Hepatocyte (in vitro differentiated cells): ENCODE measurements around the gene DYRK3. TPM values are rescaled to one million over a fixed set of nuclear protein-coding genes. Genes with fewer than 3 reads are reported as not detected.

ENCODE experiments used
- DNase-seq: peaks from one replicate; pipeline ENCODE4 v3.0.0-alpha.2; 2016; ENCODE audit warnings: low spot score
- H2AFZ ChIP-seq: fragments of 200-600 bp; sonication (generic); 2 replicates; pipeline ENCODE4 v1.6.0; 2016; ENCODE audit warnings: antibody characterized with exemption, mild to moderate bottlenecking
- H3K27ac ChIP-seq: fragments of 200-600 bp; sonication (generic); 2 replicates; pipeline ENCODE4 v1.5.1; 2016; ENCODE audit warnings: mild to moderate bottlenecking
- H3K27me3 ChIP-seq: fragments of 200-600 bp; sonication (generic); 2 replicates; pipeline ENCODE4 v1.6.1; 2016
- H3K36me3 ChIP-seq: fragments of 200-600 bp; sonication (generic); replicated peaks from 2 replicates; pipeline ENCODE4 v1.5.1; 2016; ENCODE audit warnings: low read depth; ENCODE audit not compliant: insufficient read depth
- H3K4me1 ChIP-seq: fragments of 200-600 bp; sonication (generic); 2 replicates; pipeline ENCODE4 v1.5.1; 2016; ENCODE audit warnings: mild to moderate bottlenecking, moderate library complexity; ENCODE audit not compliant: insufficient read depth
- H3K4me2 ChIP-seq: fragments of 200-600 bp; sonication (generic); 2 replicates; pipeline ENCODE4 v1.6.0; 2016
- H3K4me3 ChIP-seq: fragments of 200-600 bp; sonication (generic); 2 replicates; pipeline ENCODE4 v1.5.1; 2016; ENCODE audit warnings: mild to moderate bottlenecking
- H3K79me2 ChIP-seq: fragments of 200-600 bp; sonication (generic); 2 replicates; pipeline ENCODE4 v1.6.0; 2017; ENCODE audit warnings: mild to moderate bottlenecking
- H3K9me2 ChIP-seq: fragments of 200-600 bp; sonication (generic); replicated peaks from 2 replicates; pipeline ENCODE4 v1.6.0; 2017; ENCODE audit warnings: mild to moderate bottlenecking; ENCODE audit not compliant: insufficient read depth
- H3K9me3 ChIP-seq: fragments of 200-600 bp; sonication (generic); 2 replicates; pipeline ENCODE4 v1.5.1; 2016; ENCODE audit warnings: low read depth, mild to moderate bottlenecking
- H4K20me1 ChIP-seq: fragments of 200-600 bp; sonication (generic); 2 replicates; pipeline ENCODE4 v1.6.0; 2016; ENCODE audit warnings: mild to moderate bottlenecking; ENCODE audit not compliant: insufficient read depth, poor library complexity, severe bottlenecking
- EZH2 ChIP-seq: fragments of 200-600 bp; sonication (generic); IDR thresholded peaks from 2 replicates; pipeline ENCODE4 v1.6.1; 2016; ENCODE audit warnings: antibody characterized with exemption, mild to moderate bottlenecking, borderline replicate concordance
- EZH2phosphoT487 ChIP-seq: fragments of 200-600 bp; sonication (generic); IDR thresholded peaks from one replicate; pipeline ENCODE4 v1.6.1; 2018; ENCODE audit warnings: antibody characterized with exemption, mild to moderate bottlenecking, low read depth, moderate library complexity; ENCODE audit not compliant: unreplicated experiment, severe bottlenecking
- WGBS: methylation state at CpG from one replicate; pipeline ENCODE4 v1.1.6; 2016; ENCODE audit warnings: low lambda C conversion rate; ENCODE audit errors: missing lambda C conversion rate; 5-methylcytosine and 5-hydroxymethylcytosine counted together
- polyA plus RNA-seq: library from polyadenylated mRNA; unstranded; fragments of >200 nt; fragmentation: Nextera tagmentation; extraction: Ambion mirVana; gene quantifications from 2 replicates; pipeline ENCODE4 v1.2.1, GENCODE V29; 2016
- total RNA-seq: library from RNA; depleted of rRNA; stranded (reverse); fragments of >200 nt; gene quantifications from 2 replicates; pipeline ENCODE4 v1.2.3, GENCODE V29; 2014
- TF ChIP-seq, protein P1 (sequence below): fragments of 200-600 bp; sonication (generic); IDR thresholded peaks from 2 replicates; pipeline ENCODE4 v1.5.1; 2016; ENCODE audit warnings: antibody characterized with exemption, mild to moderate bottlenecking; ENCODE audit not compliant: poor library complexity

Gene DYRK3
- total and polyA plus RNA-seq, 2 experiments from 2014 or later: 5.8 to 6.2 TPM

DNA sequence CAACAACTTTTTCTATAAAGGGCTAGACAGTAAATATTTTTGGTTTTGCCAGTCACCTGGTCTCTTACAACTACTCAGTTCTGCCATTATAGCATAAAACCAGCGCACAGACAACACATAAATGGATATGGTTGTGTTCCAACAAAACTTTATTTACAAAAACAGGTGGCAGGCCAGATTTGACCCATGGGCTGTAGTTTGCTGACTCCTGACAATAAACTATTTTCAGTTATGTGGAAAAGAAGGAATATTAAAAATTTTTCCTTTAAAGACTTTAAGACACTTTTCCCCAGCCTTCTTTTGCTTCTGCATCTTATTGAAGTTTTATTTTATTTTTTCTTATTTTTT lies 39.0 kb upstream of the DYRK3 start:
- Histone ChIP-seq H3K4me1 (no peaks in the 10 kb centered on the region), H3K27ac (no peak overlapping the region), H3K79me2 (no peaks in the 10 kb centered on the region), H4K20me1 (no peaks in the 10 kb centered on the region), H3K27me3 (no peaks in the 10 kb centered on the region), H2AFZ (no peak overlapping the region), H3K9me3 (no peaks in the 10 kb centered on the region), H3K9me2 (no peaks in the 10 kb centered on the region), H3K36me3 (no peaks in the 10 kb centered on the region), H3K4me2 (no peak overlapping the region), H3K4me3 (no peak overlapping the region)
- WGBS: 100% methylated on average over 1 of the region's 1 CpG
- DNase-seq: no peak
- no peak for TF ChIP-seq EZH2
- no peak for TF ChIP-seq EZH2phosphoT487
- TF ChIP-seq, protein P1, sequence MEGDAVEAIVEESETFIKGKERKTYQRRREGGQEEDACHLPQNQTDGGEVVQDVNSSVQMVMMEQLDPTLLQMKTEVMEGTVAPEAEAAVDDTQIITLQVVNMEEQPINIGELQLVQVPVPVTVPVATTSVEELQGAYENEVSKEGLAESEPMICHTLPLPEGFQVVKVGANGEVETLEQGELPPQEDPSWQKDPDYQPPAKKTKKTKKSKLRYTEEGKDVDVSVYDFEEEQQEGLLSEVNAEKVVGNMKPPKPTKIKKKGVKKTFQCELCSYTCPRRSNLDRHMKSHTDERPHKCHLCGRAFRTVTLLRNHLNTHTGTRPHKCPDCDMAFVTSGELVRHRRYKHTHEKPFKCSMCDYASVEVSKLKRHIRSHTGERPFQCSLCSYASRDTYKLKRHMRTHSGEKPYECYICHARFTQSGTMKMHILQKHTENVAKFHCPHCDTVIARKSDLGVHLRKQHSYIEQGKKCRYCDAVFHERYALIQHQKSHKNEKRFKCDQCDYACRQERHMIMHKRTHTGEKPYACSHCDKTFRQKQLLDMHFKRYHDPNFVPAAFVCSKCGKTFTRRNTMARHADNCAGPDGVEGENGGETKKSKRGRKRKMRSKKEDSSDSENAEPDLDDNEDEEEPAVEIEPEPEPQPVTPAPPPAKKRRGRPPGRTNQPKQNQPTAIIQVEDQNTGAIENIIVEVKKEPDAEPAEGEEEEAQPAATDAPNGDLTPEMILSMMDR: no peak

DNA sequence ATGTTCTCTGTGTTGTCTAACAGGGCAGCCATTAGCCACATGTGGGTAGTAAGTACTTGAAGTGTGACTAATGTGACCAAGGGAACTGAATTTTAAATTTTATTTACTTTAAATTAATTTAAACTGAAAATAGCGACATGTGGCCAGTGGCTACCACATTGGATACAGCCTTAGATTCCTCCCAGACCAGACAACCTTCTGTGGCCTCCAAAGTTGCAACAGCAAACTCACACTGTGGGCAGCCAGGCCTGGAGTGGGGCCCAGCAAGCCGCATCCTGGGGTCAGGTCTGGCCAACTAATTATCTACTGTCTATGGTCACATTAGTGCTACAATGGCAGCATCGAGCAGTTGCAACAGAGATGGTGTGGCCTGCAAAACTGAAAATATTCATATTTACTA lies 34.8 kb upstream of the DYRK3 start:
- Histone ChIP-seq H3K9me2 (no peaks in the 10 kb centered on the region), H3K27me3 (no peaks in the 10 kb centered on the region), H3K36me3 (no peaks in the 10 kb centered on the region), H4K20me1 (no peaks in the 10 kb centered on the region), H3K4me2 (no peak overlapping the region), H3K4me1 (no peaks in the 10 kb centered on the region), H3K9me3 (no peaks in the 10 kb centered on the region), H3K79me2 (no peaks in the 10 kb centered on the region), H2AFZ (no peak overlapping the region), H3K4me3 (no peak overlapping the region), H3K27ac (no peak overlapping the region)
- DNase-seq: no peak
- TF ChIP-seq, protein P1: no peak
- TF ChIP-seq EZH2phosphoT487 (no peak), EZH2 (no peak)
- WGBS: 98% methylated on average over 3 of the region's 3 CpGs

DNA sequence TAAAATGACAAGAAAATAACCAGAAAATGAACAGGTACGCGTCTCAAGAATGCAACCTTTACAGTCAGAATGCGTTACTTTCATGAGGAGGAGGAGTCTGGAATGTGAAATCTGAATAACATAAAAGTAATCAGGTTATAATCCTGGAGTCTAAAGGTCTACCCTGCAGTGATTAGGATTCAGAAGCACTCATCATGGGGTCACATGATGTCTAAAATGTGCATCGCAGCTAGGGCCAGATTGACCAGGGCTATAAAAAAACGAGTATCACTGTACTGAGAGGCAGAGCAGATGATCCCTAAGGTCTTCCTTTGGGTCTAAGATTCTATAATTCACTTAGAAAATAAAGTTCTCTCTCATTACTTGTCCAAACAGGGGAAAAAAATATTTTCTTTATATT lies 30.5 kb upstream of the DYRK3 start:
- Histone ChIP-seq H3K36me3 (no peaks in the 10 kb centered on the region), H3K79me2 (no peaks in the 10 kb centered on the region)
- TF ChIP-seq EZH2phosphoT487 (no peak), EZH2 (no peak)
- TF ChIP-seq, protein P1: no peak

DNA sequence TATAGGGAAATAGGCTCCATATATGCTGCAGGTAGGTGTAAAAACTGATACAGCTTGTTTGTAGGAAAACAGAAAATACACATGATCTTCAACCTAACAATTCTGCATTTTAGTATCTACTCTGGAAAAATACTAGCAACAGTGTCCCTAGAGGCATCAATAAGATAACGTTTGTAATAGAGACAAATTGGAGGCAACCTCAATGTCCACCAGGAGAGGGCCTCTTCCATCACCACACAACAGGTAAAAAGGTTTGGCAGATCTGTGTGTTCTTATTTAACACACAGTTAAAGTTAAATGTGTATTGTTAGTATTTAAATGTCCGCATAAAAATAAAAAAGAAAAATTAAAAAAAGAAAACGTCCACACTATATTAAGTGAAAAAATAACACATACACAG lies 28.5 kb upstream of the DYRK3 start:
- H3K27me3 ChIP-seq: no peaks in the 10 kb centered on the region
- H2AFZ ChIP-seq: no peak overlapping the region
- no peaks in the 10 kb centered on the region for H3K9me2 ChIP-seq
- H4K20me1 ChIP-seq: no peaks in the 10 kb centered on the region
- no peak overlapping the region for H3K4me3 ChIP-seq
- no peaks in the 10 kb centered on the region for H3K36me3 ChIP-seq
- H3K4me2 ChIP-seq: no peak overlapping the region
- peak; percentile 40 for DNase-seq
- H3K79me2 ChIP-seq: peaks cover 13% of the 10 kb centered on the region
- WGBS: 62% methylated on average over 3 of the region's 3 CpGs
- peaks cover 5% of the 10 kb centered on the region for H3K4me1 ChIP-seq
- TF ChIP-seq EZH2phosphoT487 (no peak), EZH2 (no peak)
- TF ChIP-seq, protein P1: peak; percentile 48
- H3K27ac ChIP-seq: no peak overlapping the region
- no peaks in the 10 kb centered on the region for H3K9me3 ChIP-seq

More for the DNA sequence above, 30.5 kb upstream of the DYRK3 start:
- Histone ChIP-seq H3K4me2 (no peak overlapping the region), H3K4me1 (no peaks in the 10 kb centered on the region), H4K20me1 (no peaks in the 10 kb centered on the region), H3K27ac (no peak overlapping the region), H3K9me3 (no peaks in the 10 kb centered on the region), H2AFZ (no peak overlapping the region), H3K9me2 (no peaks in the 10 kb centered on the region), H3K27me3 (no peaks in the 10 kb centered on the region), H3K4me3 (no peak overlapping the region)
- DNase-seq: no peak
- 95% methylated on average over 5 of the region's 5 CpGs for WGBS
